HG02642 (cell line): ENCODE measurements around the gene MTHFD1L.
A peak's percentile ranks its signal among the peaks of the same experiment; 100 is the strongest.

ENCODE experiments used
- ATAC-seq: cut with Tn5 transposase; IDR thresholded peaks from one replicate; pipeline ENCODE4 v1.9.1; 2021; ENCODE audit warnings: mild to moderate bottlenecking; ENCODE audit not compliant: unreplicated experiment, poor library complexity

Gene MTHFD1L

GRCh38 chr6:150865043-150865405, 478 bp upstream of the MTHFD1L start:
- ATAC-seq, result no peak

GRCh38 chr6:150866147-150866990, 867 bp downstream of the MTHFD1L start:
- peak; percentile 78 for ATAC-seq

DNA sequence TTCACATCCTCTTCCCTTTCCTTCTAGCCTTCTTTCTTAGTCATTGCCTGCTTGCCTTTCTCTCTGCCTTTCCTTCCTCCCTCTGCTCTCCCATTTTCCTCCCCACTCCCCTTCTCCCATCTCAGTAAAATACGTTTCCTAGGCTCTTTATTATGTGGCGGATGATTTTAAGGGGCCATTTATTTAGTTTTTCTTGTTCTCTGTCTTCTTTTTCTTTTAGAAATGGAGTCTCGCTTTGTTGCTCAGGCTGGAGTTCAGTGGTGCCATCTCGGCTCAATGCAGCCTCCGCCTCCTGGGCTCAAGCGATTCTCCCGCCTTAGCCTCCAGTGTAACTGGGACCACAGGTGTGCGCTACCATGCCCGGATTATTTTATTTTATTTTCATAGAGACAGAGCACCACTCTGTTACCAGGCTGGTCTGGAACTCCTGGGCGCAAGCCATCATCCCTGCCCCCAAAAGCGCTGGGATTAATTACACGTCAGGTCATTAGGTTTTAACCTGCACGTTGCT, 1.5 kb downstream of the MTHFD1L start:
- no peak for ATAC-seq

- no peak for ATAC-seq
These were observed 3.3 kb downstream of the MTHFD1L start for GRCh38 chr6:150868759-150869158.

DNA sequence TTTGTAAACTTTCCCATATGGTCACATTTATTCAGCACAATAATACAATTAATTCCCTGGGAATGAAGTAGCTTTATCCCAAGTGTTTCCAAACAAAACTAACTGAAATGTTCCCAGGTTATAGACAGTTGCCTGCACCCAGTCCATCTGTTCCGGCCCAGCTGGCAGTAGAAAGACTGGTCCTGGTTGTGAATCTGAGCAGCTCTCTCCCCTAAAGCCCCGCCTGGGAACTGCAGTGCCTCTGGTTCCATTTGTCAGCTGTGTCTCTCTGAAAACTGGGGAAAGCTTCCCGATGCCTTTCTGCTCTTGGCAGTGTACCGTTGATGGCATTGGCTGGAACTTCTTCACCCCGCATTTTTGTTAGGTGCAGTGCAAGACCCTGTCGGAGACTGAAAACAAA, 8.7 kb downstream of the MTHFD1L start:
- no peak for ATAC-seq

DNA sequence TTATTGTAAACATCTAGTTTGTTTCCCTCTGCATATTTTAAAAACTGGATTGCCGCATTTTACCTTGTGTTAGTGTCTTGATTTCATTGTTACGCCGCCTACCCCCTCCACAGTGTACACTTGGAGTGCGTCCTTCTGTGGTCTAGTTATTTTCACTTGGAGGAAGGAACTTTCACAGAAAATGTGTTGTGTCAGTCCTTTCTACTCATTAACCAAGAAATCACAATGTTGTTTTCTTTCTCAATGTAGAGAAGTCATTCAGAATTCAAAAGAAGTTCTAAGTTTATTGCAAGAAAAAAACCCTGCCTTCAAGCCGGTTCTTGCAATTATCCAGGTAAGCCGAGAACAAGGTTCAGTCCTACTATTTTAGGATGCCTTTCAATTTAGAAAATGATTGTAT, 10.3 kb downstream of the MTHFD1L start:
- no peak for ATAC-seq

DNA sequence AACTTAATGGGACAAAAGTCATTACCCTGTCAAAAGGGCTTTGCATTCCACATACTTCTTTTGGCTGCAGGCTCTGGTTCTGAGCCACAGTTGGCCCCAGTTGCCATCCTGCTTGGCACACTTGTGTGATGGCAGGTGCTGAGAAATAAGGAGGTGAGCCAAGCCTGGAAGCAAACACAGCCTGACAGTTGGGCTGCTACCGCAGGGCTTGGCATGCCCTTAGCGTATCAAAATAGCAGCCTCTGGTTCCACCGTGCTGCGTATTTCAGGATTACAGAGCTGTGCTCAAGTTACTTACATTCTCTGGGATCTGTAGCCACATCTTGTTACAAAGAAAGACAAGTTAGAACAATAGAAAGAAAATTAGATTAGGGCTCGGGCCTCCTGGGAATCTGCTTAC, 11.1 kb downstream of the MTHFD1L start:
- ATAC-seq, result no peak

GRCh38 chr6:150877928-150878327, 12.4 kb downstream of the MTHFD1L start:
- no peak for ATAC-seq

- no peak for ATAC-seq
These were observed 13.1 kb downstream of the MTHFD1L start for GRCh38 chr6:150878347-150879213.

GRCh38 chr6:150880336-150880735, 14.8 kb downstream of the MTHFD1L start:
- ATAC-seq, result no peak

GRCh38 chr6:150881911-150882481, 16.5 kb downstream of the MTHFD1L start:
- ATAC-seq, result no peak

- ATAC-seq, result no peak
These were observed 18.0 kb downstream of the MTHFD1L start for GRCh38 chr6:150883521-150883920.

DNA sequence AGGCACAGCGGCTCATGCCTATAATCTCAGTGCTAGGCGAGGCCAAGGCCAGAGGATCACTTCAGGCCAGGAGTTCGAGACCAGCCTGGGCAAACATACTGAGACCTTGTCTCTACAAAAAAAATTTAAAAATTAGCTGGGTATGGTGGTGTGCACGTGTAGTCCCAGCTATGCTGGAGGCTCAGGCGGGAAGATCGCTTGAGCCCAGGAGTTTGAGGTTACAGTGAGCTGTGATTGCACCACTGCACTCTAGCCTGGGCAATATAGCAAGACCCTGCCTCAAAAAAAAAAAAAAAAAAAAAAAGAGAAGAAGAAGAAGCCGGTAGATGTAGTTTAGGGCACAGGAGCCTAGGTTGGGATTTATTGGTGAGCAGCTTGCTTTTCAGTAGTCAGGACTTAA, 20.7 kb downstream of the MTHFD1L start:
- no peak for ATAC-seq

- ATAC-seq, result no peak
These were observed 22.6 kb downstream of the MTHFD1L start for GRCh38 chr6:150887978-150888563.

DNA sequence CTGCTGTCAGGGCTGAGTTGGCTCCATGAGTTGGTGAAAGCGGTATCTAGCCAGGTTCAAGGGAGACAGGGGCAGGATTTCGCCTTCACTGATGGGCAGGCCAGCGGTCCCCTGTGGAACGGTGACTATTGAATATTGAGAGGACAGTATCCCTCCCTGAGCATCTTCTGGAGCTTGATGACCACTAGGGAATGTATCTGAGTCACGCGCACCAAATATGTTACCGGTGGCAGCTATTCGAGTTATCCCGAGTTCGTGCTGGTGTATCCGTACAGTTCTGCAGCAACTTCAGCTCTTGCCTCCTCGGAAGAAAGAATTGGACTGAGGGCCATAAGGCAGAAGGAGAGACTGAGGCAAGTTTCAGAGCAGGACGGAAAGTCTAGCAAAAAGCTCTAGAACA, 24.8 kb downstream of the MTHFD1L start:
- ATAC-seq, result no peak

DNA sequence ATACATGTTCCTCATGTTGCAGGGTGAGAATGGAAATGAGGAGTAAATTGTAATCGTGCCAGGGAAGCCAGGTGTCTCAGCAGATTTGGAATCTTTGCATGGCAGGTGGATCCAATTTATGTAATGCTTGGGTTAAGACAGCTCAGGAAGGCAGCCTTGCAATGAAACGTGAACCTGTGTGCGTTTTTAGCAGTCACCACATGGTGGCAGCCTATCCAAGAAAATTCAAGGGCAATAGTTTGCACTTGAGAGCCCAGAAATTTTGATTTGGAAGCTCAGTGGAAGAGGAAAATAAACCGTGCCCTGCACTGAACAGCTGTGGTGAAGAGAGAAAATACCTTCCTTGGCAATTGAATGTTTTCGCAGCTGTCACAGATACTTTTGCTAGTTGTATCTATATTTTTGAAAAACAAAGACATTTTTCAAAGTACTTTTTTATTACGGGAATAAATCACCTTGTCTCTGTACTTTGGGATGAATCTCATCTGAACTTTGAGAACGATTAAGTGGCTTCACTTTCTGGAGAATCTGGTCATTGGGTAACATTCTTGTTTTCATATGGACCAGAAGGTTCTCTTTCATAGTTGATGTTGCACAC, 26.5 kb downstream of the MTHFD1L start:
- peak; percentile 52 for ATAC-seq

DNA sequence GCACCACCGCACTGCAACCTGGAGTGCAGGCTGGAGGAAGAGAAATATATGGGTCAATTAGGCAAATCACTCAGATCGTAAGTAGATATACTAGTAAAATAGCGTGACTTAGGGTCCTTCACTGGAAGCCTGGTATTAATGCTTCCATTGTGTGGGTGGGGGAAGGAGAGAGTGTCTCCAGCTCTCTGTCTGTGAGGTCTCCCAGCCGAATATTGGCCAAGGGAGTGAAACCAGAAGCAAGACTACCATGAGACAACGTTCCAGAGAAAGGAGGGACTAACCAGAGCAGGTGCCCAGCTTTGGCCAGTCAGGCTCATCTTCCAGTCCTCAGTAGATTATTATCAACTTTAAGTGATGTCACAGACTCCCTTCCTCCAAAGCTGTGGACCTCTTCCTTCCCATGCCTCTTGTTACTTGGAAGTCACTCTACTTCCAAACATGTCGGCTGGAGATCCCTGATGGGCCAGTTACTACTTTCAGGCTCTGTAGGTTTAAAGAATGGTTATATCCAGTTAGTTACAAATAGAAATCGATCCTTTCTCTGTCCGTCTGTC, 28.8 kb downstream of the MTHFD1L start:
- ATAC-seq, result no peak

DNA sequence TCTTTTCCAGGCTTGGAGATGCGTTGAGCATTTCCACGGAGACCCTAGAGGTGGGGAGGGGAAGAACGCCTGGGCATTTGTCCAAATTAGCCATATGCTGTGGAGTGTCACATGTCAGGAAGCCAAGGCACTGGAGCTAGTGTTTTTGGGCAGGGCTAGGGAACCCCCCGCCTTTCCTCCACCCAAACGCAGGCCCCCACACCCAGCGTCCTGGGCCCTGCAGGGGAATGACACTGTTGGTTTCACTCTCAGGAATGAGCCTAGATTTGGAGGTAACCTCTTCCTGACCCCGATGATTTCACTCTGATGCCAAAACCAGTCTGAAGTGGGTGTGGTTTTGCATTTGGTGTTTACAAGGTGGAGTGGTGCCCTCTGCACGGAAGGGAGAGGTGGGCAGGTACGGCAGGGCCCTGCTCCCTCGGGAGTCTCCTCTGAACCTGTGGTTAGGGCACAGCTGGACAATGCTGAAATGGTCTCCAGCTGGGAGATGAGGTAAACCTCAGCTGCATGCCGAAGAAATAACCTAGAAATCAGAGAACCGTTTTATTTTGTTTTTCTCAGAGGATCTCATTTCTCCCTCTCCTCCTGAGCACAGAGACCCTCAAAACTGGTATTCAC, 29.5 kb downstream of the MTHFD1L start:
- peak; percentile 64 for ATAC-seq

DNA sequence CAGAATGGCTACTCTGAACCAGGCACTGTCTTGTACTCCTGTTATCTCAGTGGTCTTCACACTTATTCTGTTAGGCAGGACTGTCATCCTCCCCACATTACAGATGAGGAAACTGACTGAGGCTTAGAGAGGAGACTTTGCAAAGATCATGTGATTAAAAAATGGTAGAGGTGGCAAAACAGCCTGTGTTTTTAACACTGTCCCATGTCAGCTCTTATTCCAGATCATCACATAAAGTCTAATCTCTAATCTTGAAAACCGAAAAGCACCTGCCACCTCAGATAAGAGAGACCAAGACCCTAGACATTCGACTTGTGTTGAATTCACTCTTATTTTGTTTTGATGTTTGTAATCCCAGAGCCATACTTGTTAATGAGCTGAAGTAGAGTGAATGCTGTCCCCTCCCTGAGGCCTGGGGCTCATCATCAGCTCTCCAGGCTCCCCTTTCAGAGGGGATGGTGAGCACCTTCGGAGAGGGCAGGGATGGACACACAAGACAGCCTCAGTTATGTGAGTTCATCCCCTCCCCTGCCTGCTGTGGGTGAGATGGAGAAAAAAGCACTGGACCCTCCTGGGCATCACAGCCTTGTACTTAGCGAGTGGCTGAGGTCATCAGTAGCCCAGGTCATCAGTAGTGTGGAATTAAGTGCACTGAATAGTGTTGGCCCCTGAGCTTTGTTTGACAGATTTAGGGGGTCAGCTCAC, 30.6 kb downstream of the MTHFD1L start:
- ATAC-seq, result no peak
